ENCODE data around the gene LPP.

The LPP gene

DNA sequence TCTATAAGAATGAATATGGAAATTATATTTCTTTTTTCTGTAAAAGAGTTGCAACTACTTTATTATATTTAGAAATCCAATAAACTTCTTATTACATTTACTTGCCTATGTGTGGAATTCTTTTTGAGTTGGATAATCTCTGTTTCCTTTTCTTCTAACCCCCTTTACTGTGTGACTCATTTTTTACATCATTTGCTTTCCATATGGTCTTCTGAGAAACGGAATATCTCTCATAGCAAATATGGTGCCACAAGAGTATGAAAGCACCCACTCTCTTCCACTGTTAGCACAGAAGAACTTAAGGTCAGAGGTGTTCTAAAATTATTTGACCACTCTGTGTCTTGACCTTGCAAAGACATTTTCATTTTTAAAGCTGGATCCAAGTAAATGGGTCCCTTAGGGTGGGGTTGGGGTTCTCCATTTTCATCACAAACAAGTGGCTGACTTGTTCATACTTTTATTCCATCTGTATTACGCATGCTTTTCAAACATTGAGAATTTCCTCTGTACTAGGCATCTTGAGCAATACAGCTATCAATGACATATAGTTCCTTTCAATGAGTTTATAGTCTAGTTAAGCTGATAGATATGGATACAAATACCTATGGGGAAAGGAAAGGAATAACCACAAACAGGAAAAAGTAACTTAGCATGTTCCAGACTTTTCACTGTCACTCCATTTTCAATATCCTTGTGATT is 736.8 kb downstream of the LPP start:
- Histone ChIP-seq H3K4me1 (ENCODE audit: control insufficient read depth, low read length) (no peaks in the 10 kb centered on the region), H3K79me2 (ENCODE audit: control insufficient read depth, low read length) (no peaks in the 10 kb centered on the region), H3K36me3 (ENCODE audit: control insufficient read depth, low read length) (no peaks in the 10 kb centered on the region), H4K20me1 (ENCODE audit: control insufficient read depth, insufficient read depth, low read depth, low read length) (no peaks in the 10 kb centered on the region), H3K27me3 (ENCODE audit: control insufficient read depth, low read length) (no peaks in the 10 kb centered on the region), H3K9me3 (ENCODE audit: control insufficient read depth, insufficient read depth, low read length) (no peaks in the 10 kb centered on the region), H3F3A (ENCODE audit: control insufficient read depth, insufficient read depth) (no peaks in the 10 kb centered on the region), H3K4me3 (ENCODE audit: low read length) (no peak overlapping the region), H3K9me2 (replicated peaks; ENCODE audit: control insufficient read depth, low read length) (no peaks in the 10 kb centered on the region), H3K27ac (ENCODE audit: low read depth, low read length) (no peak overlapping the region), H3K4me2 (ENCODE audit: low read length) (no peak overlapping the region)
- TF ChIP-seq EZH2phosphoT487 (IDR thresholded peaks at IDR 0.05; ENCODE audit: borderline replicate concordance, low read length) (no peak), CTCF (IDR thresholded peaks at IDR 0.05; ENCODE audit: low read depth, low read length, poor library complexity, severe bottlenecking) (no peak)

- no peak overlapping the region for H3K4me3 ChIP-seq (ENCODE audit: low read length)
- H3F3A ChIP-seq (ENCODE audit: control insufficient read depth, insufficient read depth): no peaks in the 10 kb centered on the region
- TF ChIP-seq EZH2phosphoT487 (IDR thresholded peaks at IDR 0.05; ENCODE audit: borderline replicate concordance, low read length): no peak
- no peak for TF ChIP-seq CTCF (IDR thresholded peaks at IDR 0.05; ENCODE audit: low read depth, low read length, poor library complexity, severe bottlenecking)
- no peaks in the 10 kb centered on the region for H3K9me3 ChIP-seq (ENCODE audit: control insufficient read depth, insufficient read depth, low read length)
- no peaks in the 10 kb centered on the region for H3K27me3 ChIP-seq (ENCODE audit: control insufficient read depth, low read length)
- H4K20me1 ChIP-seq (ENCODE audit: control insufficient read depth, insufficient read depth, low read depth, low read length): no peaks in the 10 kb centered on the region
- H3K79me2 ChIP-seq (ENCODE audit: control insufficient read depth, low read length): no peaks in the 10 kb centered on the region
- H3K36me3 ChIP-seq (ENCODE audit: control insufficient read depth, low read length): no peaks in the 10 kb centered on the region
- no peaks in the 10 kb centered on the region for H3K9me2 ChIP-seq (replicated peaks; ENCODE audit: control insufficient read depth, low read length)
- no peaks in the 10 kb centered on the region for H3K4me1 ChIP-seq (ENCODE audit: control insufficient read depth, low read length)
- no peak overlapping the region for H3K4me2 ChIP-seq (ENCODE audit: low read length)
- H3K27ac ChIP-seq (ENCODE audit: low read depth, low read length): no peak overlapping the region
Observed at GRCh38 chr3:188899881-188900280, 745.9 kb downstream of the LPP start.

DNA sequence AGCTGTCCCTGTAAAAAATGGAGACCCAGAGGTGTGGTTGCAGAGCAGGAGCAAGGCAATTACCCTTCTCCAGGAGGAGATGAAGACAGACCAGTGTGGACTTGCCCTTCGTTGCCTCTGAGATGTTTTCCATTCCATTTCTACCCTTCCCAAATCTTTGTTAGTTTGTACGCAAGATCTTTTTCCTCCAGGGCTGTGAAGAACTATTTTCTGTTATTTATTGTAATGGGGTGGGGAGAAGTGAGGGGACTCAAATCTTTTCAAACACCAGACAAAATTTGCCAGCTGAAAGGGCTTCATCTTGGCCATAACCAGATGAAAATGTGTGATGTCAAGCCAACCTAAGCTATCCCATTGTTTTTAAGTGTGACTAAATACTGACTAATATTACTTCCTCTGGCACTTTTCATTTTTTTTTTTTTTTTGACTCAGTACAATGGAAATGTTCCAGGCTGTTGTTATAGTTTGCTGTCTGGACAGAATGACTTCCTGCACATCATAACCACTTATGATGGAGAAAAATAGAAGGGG is 746.5 kb downstream of the LPP start:
- Histone ChIP-seq H3K27me3 (ENCODE audit: control insufficient read depth, low read length) (no peaks in the 10 kb centered on the region), H3K79me2 (ENCODE audit: control insufficient read depth, low read length) (no peaks in the 10 kb centered on the region), H3F3A (ENCODE audit: control insufficient read depth, insufficient read depth) (no peaks in the 10 kb centered on the region), H3K36me3 (ENCODE audit: control insufficient read depth, low read length) (no peaks in the 10 kb centered on the region), H3K27ac (ENCODE audit: low read depth, low read length) (no peak overlapping the region), H3K4me1 (ENCODE audit: control insufficient read depth, low read length) (no peaks in the 10 kb centered on the region), H4K20me1 (ENCODE audit: control insufficient read depth, insufficient read depth, low read depth, low read length) (no peaks in the 10 kb centered on the region), H3K4me2 (ENCODE audit: low read length) (no peak overlapping the region), H3K9me3 (ENCODE audit: control insufficient read depth, insufficient read depth, low read length) (no peaks in the 10 kb centered on the region), H3K9me2 (replicated peaks; ENCODE audit: control insufficient read depth, low read length) (no peaks in the 10 kb centered on the region), H3K4me3 (ENCODE audit: low read length) (no peak overlapping the region)
- TF ChIP-seq CTCF (IDR thresholded peaks at IDR 0.05; ENCODE audit: low read depth, low read length, poor library complexity, severe bottlenecking): no peak
- TF ChIP-seq EZH2phosphoT487 (IDR thresholded peaks at IDR 0.05; ENCODE audit: borderline replicate concordance, low read length): no peak
